Measurements from ENCODE around the gene CDH2. TPM values are rescaled to one million over a fixed set of nuclear protein-coding genes. Genes with fewer than 3 reads are reported as not detected.

CDH2 gene
- polyA plus RNA-seq, 1 donor (not counting 4 experiments of a cell fraction or from before 2014, with no cell fraction given), result 0.46 TPM

GRCh38 chr18:28013066-28013465 is 163.9 kb downstream of the CDH2 start:
- no peak overlapping the region for H2AFZ ChIP-seq (ENCODE audit: control insufficient read depth, low read length)
- H3K4me3 ChIP-seq (ENCODE audit: control insufficient read depth in 2 of 3, extremely low read depth in 1 of 3, insufficient read depth in 2 of 3, low read depth in 1 of 3, low read length in 3 of 3), result no peak overlapping the region
- H3K9me3 ChIP-seq (ENCODE audit: control insufficient read depth, low read depth, low read length), result no peaks in the 10 kb centered on the region
- H3K79me2 ChIP-seq (ENCODE audit: control insufficient read depth, insufficient read depth, low read length), result no peaks in the 10 kb centered on the region
- H3K36me3 ChIP-seq (ENCODE audit: control insufficient read depth in 2 of 2, extremely low read depth in 1 of 2, insufficient read depth in 2 of 2, low read length in 2 of 2), result no peaks in the 10 kb centered on the region
- H3K4me1 ChIP-seq (ENCODE audit: control insufficient read depth, extremely low read depth, insufficient read depth, low read length), result no peaks in the 10 kb centered on the region
- DNase-seq (ENCODE audit: low read depth, low spot score) (no peak), FAIRE-seq (no peak)
- no peak for TF ChIP-seq EZH2 (IDR thresholded peaks at IDR 0.05; ENCODE audit: low read length)
- TF ChIP-seq, protein P1, sequence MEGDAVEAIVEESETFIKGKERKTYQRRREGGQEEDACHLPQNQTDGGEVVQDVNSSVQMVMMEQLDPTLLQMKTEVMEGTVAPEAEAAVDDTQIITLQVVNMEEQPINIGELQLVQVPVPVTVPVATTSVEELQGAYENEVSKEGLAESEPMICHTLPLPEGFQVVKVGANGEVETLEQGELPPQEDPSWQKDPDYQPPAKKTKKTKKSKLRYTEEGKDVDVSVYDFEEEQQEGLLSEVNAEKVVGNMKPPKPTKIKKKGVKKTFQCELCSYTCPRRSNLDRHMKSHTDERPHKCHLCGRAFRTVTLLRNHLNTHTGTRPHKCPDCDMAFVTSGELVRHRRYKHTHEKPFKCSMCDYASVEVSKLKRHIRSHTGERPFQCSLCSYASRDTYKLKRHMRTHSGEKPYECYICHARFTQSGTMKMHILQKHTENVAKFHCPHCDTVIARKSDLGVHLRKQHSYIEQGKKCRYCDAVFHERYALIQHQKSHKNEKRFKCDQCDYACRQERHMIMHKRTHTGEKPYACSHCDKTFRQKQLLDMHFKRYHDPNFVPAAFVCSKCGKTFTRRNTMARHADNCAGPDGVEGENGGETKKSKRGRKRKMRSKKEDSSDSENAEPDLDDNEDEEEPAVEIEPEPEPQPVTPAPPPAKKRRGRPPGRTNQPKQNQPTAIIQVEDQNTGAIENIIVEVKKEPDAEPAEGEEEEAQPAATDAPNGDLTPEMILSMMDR (optimal IDR thresholded peaks at IDR 0.05 in 1 of 3, IDR thresholded peaks at IDR 0.05 in 1 of 3, conservative IDR thresholded peaks at IDR 0.05 in 1 of 3; ENCODE audit: extremely low read depth in 1 of 3, insufficient read depth in 2 of 3, low read length in 3 of 3), result peak in 2 of 3 experiments; percentile 17 to 33
- H3K27ac ChIP-seq (ENCODE audit: control insufficient read depth, insufficient read depth, low read length), result no peak overlapping the region
- no peak overlapping the region for H3K9ac ChIP-seq (ENCODE audit: control insufficient read depth, extremely low read depth, insufficient read depth, low read length)
- H4K20me1 ChIP-seq (ENCODE audit: control insufficient read depth, extremely low read depth, insufficient read depth, low read length), result no peaks in the 10 kb centered on the region
- H3K9me1 ChIP-seq (ENCODE audit: control insufficient read depth, extremely low read depth, insufficient read depth, low read length), result no peaks in the 10 kb centered on the region
- no peak overlapping the region for H3K4me2 ChIP-seq (ENCODE audit: control insufficient read depth, extremely low read depth, insufficient read depth, low read depth, low read length)
- dilution Hi-C loops (cut with MboI; ENCODE audit: extremely low pct_ligation_motif_present, low sequenced_read_pairs), result no loop called here
- no peaks in the 10 kb centered on the region for H3K27me3 ChIP-seq (ENCODE audit: control insufficient read depth, extremely low read depth, insufficient read depth, low read length)

DNA sequence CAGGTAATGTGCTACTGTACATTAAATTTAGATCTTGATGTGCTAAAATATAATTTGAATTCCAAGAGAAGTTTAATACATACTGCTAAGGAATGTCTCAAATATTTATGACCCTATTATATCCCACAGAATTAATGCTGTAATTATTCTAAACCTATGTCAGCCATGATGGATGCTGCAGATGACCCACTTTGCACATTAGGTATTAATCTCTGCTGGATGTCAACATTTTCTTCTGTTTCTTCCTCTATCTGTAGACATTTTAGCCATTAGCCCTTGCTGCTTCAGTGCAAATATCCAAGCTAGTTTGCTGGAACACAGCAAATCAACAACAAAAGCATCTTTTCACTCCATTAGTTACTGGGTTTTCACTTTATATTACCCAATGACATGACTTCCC is 164.6 kb downstream of the CDH2 start:
- no peak for TF ChIP-seq EZH2 (IDR thresholded peaks at IDR 0.05; ENCODE audit: low read length)
- TF ChIP-seq, protein P1 (optimal IDR thresholded peaks at IDR 0.05 in 1 of 3, IDR thresholded peaks at IDR 0.05 in 1 of 3, conservative IDR thresholded peaks at IDR 0.05 in 1 of 3; ENCODE audit: extremely low read depth in 1 of 3, insufficient read depth in 2 of 3, low read length in 3 of 3), result no peak
- Histone ChIP-seq H3K36me3 (ENCODE audit: control insufficient read depth in 2 of 2, extremely low read depth in 1 of 2, insufficient read depth in 2 of 2, low read length in 2 of 2) (no peaks in the 10 kb centered on the region), H2AFZ (ENCODE audit: control insufficient read depth, low read length) (no peak overlapping the region), H3K9ac (ENCODE audit: control insufficient read depth, extremely low read depth, insufficient read depth, low read length) (no peak overlapping the region), H3K4me1 (ENCODE audit: control insufficient read depth, extremely low read depth, insufficient read depth, low read length) (no peaks in the 10 kb centered on the region), H3K4me3 (ENCODE audit: control insufficient read depth in 2 of 3, extremely low read depth in 1 of 3, insufficient read depth in 2 of 3, low read depth in 1 of 3, low read length in 3 of 3) (no peak overlapping the region), H3K9me3 (ENCODE audit: control insufficient read depth, low read depth, low read length) (no peaks in the 10 kb centered on the region), H3K27me3 (ENCODE audit: control insufficient read depth, extremely low read depth, insufficient read depth, low read length) (no peaks in the 10 kb centered on the region), H4K20me1 (ENCODE audit: control insufficient read depth, extremely low read depth, insufficient read depth, low read length) (no peaks in the 10 kb centered on the region), H3K27ac (ENCODE audit: control insufficient read depth, insufficient read depth, low read length) (no peak overlapping the region), H3K79me2 (ENCODE audit: control insufficient read depth, insufficient read depth, low read length) (no peaks in the 10 kb centered on the region), H3K9me1 (ENCODE audit: control insufficient read depth, extremely low read depth, insufficient read depth, low read length) (no peaks in the 10 kb centered on the region), H3K4me2 (ENCODE audit: control insufficient read depth, extremely low read depth, insufficient read depth, low read depth, low read length) (no peak overlapping the region)
- DNase-seq (ENCODE audit: low read depth, low spot score) (no peak), FAIRE-seq (no peak)
- dilution Hi-C loops (cut with MboI; ENCODE audit: extremely low pct_ligation_motif_present, low sequenced_read_pairs), result no loop called here

Measured in keratinocyte (primary cell).